Stimulated activated CD4-positive, alpha-beta T cell treated with anti-CD3 and anti-CD28 coated beads, Interleukin-12 subunit alpha, Interleukin-12 subunit beta, amount 100 ng/mL, for 4 hours (primary cell): ENCODE data around the gene TNFRSF4.
"Not testable (repeated sequence)": the region's sequence is repeated elsewhere in the genome, so short reads cannot be mapped to it uniquely, and the experiment has no call there.

ENCODE experiments used
- DNase-seq: peaks from one replicate; pipeline ENCODE4 v3.0.0-alpha.2; 2020

The TNFRSF4 gene

DNA sequence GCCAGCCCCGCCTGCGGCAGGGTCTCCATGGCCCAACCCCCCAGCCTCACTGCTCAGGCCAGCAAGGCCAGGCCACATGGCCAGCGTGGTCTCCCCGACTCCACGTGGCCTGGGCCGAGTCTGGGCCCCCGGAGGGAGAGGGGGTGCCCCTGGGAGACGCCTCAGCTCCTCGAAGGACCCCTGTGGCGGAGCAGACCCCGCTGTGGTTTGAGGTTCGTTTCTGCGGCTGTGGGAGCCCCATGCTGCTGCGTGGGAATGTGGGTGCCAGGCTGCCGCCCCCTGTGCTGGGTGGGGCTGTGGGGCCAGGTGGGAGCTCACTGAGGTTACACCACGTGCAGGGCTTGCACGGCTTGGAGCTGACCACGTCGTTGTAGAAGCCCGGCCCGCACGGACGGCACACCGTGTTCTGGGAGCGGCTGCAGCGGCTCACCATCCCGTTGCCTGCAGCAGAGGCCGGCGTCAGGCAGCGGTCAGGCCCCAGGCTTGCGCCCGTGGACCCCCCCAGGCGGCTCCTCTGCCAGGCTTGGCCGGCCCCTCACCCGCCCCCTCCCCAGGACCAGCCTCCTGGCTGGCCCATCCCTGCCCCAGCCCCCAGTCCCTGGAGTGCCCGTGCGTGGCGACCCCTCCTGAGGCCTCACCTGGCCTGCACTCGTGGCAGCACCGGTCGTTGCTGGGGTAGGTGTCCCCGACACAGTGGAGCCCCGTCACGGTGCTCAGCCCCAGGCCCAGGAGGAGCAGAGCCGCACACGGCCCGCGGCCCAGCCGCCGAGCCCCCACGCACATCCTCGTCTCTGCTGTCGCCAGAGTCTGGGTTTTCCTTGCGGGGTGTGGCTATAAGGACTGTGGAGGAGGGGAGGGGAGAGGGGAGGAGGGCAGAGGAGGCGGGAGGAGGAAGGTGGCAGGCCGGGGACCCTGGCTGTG is at the start of gene TNFRSF4:
TSS of gene TNFRSF4 (minus strand) at position 809 of the 921 bp plus-strand sequence. CDS start at position 783, 26 bp downstream.
- peak; percentile 63 for DNase-seq

DNA sequence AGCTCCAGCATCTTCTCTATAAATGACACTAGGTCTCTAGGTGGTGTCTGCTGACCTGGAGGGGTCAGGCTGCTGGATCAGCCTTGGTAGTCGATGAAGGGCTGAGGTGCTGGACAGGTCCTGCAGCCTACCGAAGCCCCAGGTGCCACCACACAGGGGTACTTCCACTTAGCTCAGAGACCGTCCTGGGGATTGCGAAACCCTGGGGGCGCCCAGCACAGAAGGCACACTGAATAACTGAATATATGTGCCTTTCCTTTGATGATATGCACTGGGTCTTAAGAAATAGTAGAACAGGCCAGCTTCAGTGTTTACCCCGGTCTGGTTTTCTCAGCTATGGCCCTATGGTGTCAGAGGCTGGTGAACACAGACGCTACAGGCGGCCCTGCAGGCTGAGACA is 48.8 kb upstream of the TNFRSF4 start:
- no peak for DNase-seq

DNA sequence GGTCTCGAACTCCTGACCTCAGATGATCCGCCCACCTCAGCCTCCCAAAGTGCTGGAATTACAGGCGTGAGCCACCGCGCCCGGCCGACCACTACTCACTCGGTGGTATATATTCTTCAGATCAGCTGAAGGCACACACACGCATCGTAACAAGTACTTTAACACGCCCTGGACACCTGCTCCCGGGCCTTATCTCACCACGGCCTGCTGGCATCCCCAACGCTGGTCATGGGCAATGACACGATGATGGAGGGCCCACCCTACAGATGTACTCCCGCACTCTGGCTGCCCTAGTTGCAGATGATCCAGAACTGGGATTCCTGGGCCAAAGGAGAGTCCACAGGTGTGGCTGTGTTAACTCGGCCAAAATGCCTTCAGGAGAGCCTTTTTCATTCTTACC is 48.1 kb upstream of the TNFRSF4 start:
- DNase-seq, result no peak

DNA sequence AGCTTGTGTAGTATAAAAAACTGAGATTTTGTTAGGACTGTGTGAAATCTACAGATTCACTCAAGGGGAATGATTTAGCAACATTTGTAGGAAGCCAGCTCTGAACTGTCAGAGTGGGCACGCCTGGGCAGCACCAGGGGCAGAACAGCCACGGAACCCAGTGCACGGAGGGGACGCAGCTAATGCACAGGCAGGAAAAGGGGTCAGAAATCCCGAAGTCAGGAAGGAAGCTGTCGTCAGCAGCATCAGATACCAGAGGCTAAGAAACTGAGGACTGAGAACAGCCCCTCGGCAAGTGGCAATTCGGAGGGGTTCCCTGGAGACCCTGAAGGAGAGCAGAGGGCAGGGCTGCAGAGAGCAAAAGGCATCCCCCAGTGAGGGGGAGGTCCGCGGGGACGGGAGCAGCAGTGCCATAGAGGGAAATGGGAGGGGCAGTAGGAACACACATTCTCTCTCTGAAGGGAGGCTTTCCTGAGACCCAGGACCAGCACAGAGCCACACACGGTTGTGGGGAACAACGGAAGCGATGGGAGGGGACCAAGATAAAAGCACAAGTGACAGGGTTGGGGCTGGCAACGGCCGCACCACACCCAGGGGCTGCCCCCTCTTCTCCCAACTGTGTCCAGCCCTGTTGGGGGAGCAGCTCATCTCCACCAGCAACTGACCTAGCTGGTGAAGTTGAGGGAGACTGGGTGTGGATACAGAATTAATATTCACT is 47.0 kb upstream of the TNFRSF4 start:
- DNase-seq, result no peak

DNA sequence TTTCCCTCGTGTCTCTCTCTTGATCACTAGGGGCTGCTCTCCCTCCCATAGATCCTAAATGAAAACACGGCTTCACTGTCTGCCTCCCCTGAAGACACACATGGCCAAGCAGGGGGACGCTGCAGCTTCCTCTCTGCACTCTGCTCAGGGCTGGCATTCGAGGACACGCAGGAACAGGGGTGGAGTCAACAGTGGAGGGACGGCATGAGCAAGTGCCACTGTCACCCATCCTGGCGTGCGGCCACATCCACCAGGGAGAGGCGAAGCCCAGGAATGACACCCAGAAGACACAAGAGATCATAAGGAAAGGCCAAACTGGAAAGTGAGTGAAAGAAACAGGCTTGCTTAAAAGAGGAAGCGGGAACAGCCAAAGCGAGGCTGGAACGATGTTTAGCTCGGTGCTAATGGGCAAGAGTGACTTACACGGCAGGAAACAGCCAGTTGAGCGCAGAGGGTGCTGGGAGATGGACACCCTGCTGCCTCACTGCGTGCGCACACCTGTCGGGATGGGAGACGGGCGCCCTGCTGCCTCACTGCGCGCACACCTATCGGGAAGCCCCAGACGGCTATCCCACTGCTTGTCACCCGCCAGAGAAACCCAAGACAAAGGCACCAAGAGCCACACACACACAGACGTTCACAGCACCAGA is 46.1 kb upstream of the TNFRSF4 start:
- no peak for DNase-seq

DNA sequence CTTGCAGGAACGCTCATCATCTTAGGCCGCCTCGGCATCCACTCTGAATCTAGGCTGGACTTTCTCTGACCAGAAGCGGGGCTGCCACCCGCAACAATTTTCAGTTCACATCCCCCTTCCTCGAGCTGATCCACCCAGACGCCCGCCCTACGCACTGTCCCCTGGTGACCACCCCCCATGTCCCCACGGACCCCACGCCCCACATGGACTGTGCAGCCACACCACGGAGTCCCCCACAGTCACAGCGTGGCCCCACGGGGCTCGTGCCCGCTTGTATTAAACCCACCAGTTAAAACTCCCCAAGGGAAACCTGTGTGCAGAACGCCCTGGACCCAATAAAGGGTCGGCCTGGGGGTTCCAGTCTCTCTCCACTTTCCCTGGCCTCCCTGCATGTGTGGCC is 45.6 kb upstream of the TNFRSF4 start:
- DNase-seq, result no peak

DNA sequence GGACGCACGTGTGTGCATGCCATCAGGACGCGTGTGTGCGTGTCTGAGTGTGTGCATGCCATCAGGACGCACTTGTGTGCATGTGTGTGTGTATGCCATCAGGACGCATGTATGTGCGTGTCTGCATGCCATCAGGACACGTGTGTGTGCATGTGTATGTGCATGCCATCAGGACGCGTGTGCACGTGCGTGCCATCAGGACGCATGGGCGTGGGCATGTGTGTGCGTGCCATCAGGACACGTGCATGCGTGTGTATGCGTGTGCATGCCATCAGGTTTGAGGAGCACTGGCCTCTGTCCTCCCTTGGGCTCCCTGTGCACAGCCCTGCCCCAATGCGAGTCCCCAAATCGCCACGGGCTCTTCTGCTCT is 45.2 kb upstream of the TNFRSF4 start:
- no peak for DNase-seq

DNA sequence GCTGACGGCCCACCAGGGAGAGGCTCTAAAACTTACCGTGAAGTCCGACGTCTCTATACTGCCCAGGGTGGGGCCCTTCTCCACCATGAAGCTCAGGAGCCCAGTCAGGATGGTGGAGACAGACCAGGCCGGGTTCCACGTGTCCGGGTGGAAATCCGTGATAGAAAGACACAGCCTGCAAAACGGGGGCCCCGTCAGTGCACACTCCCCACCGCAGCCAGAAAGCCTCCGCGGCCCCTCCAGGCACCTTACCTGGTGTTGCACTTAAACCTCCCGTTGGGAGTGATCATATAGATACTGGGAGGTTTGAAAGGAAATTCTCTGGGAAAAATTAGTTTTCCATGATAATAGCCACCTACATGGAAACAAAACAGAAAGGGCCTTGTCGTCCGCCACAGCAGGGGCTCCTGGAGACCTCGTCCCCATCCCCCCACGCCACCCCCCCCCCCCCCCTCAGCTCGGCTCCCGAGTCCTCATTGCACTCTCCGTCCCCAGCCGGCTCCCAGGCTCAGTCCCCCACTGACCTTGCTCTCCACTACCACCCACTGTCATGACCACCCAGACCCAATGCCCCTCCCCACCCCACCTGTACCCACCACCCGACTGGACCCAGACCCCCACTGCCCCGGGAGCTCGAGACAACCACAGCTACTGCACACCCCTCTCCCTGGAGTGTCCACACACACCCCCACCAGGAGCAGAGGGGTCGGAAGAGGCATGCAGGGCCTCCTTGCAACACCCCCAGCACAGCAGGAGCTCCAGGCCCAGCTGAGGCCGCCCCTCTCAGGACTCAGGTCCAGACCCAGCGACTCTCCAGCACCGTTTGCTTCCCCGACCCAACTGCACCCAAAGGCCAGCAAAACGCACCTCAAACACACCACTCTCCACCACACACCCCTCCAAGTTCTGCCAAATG is 43.3 kb upstream of the TNFRSF4 start:
- DNase-seq, result no peak

DNA sequence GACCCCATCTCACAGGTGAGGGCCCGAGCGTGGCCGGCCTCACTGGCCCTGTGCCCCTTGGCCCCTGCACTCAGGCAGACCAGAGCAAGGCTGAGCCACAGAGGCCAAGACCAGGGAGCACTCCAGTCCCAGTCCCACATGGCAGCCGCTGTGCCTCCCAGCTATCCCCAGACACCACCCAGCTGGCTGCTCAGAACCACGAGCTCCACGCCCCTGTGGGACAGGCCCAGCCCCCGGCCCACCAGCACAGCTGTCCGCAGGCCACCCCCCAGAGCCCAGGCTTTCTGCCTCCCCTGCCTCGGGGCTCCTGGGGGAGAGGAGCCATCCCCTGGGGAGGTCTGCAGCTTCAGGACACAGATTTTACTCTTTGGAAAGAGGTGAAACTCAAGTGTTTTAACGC is 41.7 kb upstream of the TNFRSF4 start:
- no peak for DNase-seq

DNA sequence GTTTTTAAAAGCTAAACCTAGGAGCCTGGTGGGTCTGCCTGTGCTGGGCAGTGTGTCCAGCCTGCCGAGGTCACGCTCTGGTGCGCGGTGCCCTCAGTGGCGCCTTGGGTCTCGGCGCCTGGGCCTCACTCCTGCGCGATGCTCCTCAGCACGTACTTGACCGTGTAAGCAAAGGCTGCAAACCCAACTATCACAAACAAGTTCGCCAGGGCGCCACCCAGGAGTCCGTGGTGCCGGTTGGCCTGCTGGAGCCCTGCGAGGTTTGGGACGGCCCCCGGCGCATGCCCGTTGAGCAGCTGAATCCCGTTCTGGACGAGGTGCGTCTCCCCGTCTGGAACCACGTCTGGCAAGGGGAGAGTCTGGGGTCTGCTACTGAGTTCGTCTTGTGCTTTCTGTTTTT is 41.1 kb upstream of the TNFRSF4 start:
- no peak for DNase-seq

DNA sequence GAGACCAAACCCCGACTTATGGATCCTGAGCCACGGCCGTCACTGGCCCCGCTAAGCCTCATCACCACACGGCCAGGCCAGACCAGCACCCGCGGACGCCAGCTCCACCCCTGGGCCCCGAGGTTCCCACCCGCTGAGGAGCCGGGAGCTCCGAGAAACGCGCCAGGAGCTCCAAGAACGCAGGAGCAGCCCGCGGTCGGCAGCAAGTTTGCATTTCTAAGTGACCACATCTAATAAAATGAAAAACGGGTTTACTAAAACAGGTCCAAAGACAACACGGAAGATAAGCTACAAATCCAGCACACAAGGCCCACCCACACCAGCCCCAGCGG is 40.7 kb upstream of the TNFRSF4 start:
- no peak for DNase-seq

DNA sequence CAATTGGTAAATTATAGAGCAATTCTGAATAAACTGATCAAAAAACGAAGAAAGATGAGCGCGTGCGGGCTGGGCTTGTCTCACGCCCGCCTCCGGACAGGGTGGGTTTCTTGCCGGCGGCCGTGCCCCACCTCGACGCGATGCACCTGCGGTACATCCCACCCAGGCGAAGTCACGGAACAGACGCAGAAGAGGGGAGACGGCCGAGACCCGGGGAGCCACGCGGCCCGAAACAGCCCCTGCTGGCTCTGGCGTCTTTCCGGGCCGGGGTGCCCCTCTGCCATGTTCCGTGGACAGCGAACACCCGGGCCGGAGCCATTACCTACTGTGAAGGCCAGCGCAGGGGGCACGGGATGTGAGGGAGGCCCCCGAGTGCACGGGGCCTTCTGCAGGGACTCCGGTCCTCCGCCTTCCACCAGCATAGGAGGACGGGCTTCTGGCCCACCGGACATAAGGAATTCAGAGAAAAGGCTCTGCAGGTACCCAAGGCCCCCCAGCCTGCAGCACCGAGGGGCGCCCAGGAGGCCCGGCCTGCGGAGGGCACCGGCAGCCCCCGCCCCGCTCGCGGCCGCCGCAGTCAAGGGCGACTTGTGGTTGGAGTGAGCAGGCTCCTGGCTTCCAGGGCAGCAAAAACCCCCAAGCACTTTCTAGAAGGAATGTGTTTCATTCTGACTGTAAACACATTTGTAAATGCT is 40.2 kb upstream of the TNFRSF4 start:
- no peak for DNase-seq

DNA sequence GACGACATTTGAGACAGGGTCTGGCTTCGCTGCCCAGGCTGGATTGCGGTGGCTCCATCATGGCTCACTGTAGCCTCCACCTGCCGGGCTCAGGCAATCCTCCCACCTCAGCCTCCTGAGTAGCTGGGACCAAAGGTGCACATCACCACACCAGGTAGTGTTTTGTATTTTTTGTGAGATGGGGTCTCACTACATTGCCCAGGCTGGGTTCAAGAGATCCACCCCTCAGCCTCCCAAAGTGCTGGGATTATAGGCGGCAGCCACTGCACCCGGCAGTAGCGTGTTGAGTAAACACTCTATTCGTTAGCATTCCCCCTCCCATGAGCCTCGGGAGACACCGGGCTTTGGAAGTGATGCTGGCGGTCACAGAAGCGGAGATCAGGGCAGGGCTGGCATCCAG is 39.4 kb upstream of the TNFRSF4 start:
- DNase-seq, result no peak

DNA sequence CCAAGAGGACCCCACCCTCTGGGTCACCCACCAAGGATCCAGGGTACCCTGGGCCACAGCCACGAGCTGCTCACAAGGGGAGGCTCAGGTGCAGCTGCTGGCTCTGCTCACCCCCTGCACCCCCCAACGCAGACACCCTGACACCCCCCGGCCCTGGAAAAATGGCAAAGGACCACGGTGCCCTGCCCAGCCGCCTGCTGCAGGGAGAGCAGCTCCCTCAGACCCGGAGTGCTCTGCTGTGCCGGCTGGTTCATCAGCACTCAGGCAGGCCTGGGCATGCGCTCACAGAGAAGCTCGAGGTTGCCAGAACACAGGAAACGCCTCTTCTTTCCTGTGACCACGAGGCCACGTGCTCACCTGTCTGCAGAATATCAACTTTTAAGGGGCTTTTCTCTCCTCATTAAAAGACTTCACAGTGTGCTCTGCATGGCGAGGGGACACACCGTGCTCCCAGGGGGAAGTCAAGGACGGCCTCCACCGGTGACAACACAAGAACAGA is 36.9 kb upstream of the TNFRSF4 start:
- DNase-seq, result peak; percentile 57

DNA sequence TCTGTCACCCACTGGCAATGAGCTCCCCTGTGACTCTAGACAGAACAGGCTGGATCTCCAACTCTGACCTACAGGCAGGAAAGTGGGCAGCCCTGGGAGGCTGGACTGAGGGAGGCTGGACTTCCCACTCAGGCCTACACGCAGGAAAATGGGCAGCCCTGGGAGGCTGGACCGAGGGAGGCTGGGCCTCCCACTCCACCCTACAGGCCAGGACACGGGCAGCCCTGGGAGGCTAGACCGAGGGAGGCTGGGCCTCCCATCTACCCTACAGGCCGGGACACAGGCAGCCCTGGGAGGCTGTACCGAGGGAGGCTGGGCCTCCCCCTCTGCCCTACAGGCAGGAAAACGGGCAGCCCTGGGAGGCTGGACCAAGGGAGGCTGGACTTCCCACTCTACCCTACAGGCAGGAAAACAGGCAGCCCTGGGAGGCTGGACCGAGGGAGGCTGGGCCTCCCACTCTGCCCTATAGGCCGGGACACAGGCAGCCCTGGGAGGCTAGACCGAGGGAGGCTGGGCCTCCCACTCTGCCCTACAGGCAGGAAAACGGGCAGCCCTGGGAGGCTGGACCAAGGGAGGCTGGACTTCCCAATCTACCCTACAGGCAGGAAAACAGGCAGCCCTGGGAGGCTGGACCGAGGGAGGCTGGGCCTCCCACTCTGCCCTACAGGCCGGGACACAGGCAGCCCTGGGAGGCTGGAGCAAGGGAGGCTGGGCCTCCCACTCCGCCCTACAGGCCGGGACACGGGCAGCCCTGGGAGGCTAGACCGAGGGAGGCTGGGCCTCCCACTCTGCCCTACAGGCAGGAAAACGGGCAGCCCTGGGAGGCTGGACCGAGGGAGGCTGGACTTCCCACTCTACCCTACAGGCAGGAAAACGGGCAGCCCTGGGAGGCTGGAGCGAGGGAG is 34.3 kb upstream of the TNFRSF4 start:
- DNase-seq, result not testable (repeated sequence)

DNA sequence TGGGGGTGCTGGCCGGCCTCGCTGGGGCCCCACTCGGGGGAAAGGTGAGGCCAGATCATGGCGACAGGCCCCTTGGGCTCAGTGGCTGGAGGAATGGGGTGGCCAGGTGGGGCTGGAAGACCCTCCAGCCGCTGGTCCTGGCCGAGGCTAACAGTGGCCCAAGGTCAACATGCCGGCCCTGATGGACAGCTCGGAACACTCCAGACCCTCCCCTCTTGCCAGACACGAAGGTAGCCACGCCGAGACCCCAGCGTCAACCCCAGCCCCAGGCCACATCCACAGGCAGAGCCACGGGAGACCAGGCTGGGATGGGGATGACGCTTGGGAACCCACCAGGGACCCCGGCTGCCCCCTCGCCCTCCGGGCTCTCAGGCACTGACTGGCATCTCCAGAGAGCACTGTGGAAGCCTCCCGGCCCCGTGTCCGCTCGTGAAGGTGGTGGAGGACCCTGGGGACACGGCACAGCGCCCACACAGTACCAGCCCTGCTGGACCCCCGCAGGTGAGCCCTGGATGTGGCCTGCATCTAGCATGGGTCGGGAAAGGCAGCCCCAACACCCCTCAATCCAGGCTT is 33.5 kb upstream of the TNFRSF4 start:
- DNase-seq, result no peak

DNA sequence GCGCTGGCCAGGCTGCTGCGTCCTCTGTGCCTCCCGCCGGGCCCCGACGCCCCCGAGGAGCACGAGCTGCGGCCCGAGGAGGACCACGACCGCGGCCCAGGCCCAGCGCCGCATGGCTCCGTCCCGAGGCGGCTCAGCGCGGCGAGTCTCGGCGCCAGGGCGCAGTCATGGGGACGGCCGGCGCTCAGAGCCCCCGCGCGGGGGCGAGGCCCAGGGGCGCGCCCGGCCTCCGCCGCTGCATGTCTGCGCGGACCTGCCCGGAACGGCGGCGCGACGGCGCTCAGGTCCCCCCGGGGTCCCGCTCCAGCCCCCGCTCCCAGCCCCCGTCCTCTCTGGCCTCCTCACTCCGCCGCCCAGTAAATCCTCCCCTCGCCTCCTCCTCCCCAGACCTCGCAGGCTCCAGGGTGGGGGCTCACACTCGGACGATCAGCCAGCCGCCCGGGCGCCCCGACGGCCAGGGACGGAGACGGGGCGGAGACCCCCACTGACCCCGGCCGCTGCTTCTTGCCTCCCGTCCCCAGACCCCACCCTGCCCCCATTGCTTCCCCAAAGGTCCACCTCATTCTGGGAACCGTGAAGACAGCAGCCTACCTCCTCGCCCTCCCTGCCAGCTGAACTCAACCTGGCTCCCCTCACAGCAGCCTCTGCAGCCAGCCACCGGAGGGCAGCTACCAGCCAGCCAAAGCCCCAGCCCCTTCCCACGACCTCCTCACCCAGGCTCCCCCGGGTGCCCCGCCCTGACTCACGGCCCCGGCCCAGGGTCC is 32.8 kb upstream of the TNFRSF4 start, which contains the start of gene C1QTNF12:
TSS of gene C1QTNF12 (minus strand) at position 146 of the 764 bp plus-strand sequence. CDS start at position 114, 32 bp downstream.
- DNase-seq, result no peak

DNA sequence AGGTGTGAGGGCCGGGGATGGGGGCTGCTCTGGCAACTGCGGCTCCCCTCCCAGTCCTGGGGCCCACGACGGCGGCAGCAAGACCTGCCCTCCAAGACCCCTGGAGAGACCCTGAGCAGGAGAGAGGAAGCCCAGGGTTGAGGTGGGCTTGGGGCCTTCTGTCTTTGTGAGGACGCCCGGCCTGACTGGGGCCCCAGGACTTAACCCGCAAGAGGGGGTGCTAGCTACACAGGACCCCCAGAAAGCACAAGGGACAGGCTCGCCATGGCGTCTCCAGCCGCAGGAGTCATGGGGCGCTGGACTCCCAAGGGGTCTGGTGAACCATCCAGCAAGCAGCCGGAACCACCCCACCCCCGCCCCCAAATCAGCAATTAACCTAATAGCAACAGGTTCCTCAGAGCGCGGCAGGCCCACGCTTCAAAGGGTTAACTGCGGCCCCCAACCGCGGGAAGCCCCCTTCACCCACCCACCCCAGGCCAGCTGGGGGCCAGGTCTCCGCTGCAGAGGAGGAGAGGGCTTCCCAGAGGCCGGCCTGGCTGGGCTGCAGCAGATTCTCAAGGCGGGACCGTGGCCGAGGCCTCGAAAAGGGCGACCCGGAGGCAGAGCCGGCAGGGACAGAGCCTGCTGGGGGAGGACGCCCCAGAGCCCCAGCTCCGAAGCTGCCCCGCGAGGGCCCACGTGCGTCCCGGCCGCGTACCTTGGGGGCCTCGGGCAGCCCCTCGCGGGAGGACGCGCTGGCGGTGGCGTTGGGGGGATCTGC is 32.0 kb upstream of the TNFRSF4 start:
- DNase-seq, result no peak
